ENCODE measurements around the gene OLFML2A. TPM values are rescaled to one million over a fixed set of nuclear protein-coding genes. Genes with fewer than 3 reads are reported as not detected.

OLFML2A gene
- total RNA-seq, 1 donor from 2014 or later: 148 TPM

- no peak overlapping the region for H3K4me3 Mint-ChIP-seq (ENCODE audit: unreplicated experiment)
- TF ChIP-seq EZH2 (IDR thresholded peaks at IDR 0.05; ENCODE audit: insufficient read depth, low read length) (no peak), CTCF (IDR thresholded peaks at IDR 0.05; ENCODE audit: insufficient read depth, low read depth, low read length) (peak; percentile 44)
- H3K27me3 ChIP-seq (ENCODE audit: insufficient read depth, low read length): no peaks in the 10 kb centered on the region
- H4K20me1 ChIP-seq (ENCODE audit: insufficient read depth, low read length): no peaks in the 10 kb centered on the region
- no peak for DNase-seq (ENCODE audit: low read depth)
- no peaks in the 10 kb centered on the region for H3K9me3 Mint-ChIP-seq (ENCODE audit: unreplicated experiment)
- no peaks in the 10 kb centered on the region for H3K79me2 ChIP-seq (ENCODE audit: insufficient read depth, low read length)
- no peak overlapping the region for H3K27ac Mint-ChIP-seq (ENCODE audit: unreplicated experiment)
- H3K27ac ChIP-seq (ENCODE audit: low read depth, low read length): no peak overlapping the region
- H3K4me2 ChIP-seq (ENCODE audit: low read length): no peak overlapping the region
- H3K4me3 ChIP-seq (ENCODE audit: insufficient read depth, low read depth, low read length): no peak overlapping the region
- no peak for FAIRE-seq
- peaks cover 8% of the 10 kb centered on the region for H3K4me1 Mint-ChIP-seq (ENCODE audit: low read depth, unreplicated experiment)
- H3K9ac ChIP-seq (ENCODE audit: low read length): no peak overlapping the region
- no peak overlapping the region for H2AFZ ChIP-seq (ENCODE audit: low read depth, low read length)
- peaks cover 13% of the 10 kb centered on the region for H3K4me1 ChIP-seq (ENCODE audit: insufficient read depth, low read length)
- H3K36me3 Mint-ChIP-seq (ENCODE audit: low read depth, unreplicated experiment): no peaks in the 10 kb centered on the region
- no peaks in the 10 kb centered on the region for H3K9me3 ChIP-seq (ENCODE audit: insufficient read depth, low read depth, low read length)
- H3K36me3 ChIP-seq (ENCODE audit: insufficient read depth, low read length): no peaks in the 10 kb centered on the region
- H3K27me3 Mint-ChIP-seq (ENCODE audit: low read depth, unreplicated experiment): no peaks in the 10 kb centered on the region
Observed at GRCh38 chr9:124839612-124840299, 62.8 kb downstream of the OLFML2A start.

GRCh38 chr9:124840300-124840833, 63.4 kb downstream of the OLFML2A start:
- Histone ChIP-seq H3K4me1 (ENCODE audit: insufficient read depth, low read length) (peaks cover 7% of the 10 kb centered on the region), H3K27ac (ENCODE audit: low read depth, low read length) (no peak overlapping the region), H3K4me3 (ENCODE audit: insufficient read depth, low read depth, low read length) (no peak overlapping the region), H3K27me3 (ENCODE audit: insufficient read depth, low read length) (no peaks in the 10 kb centered on the region), H4K20me1 (ENCODE audit: insufficient read depth, low read length) (no peaks in the 10 kb centered on the region), H3K9ac (ENCODE audit: low read length) (no peak overlapping the region), H3K36me3 (ENCODE audit: insufficient read depth, low read length) (no peaks in the 10 kb centered on the region), H2AFZ (ENCODE audit: low read depth, low read length) (no peak overlapping the region), H3K9me3 (ENCODE audit: insufficient read depth, low read depth, low read length) (no peaks in the 10 kb centered on the region), H3K79me2 (ENCODE audit: insufficient read depth, low read length) (no peaks in the 10 kb centered on the region), H3K4me2 (ENCODE audit: low read length) (no peak overlapping the region)
- Mint-ChIP-seq H3K27ac (ENCODE audit: unreplicated experiment) (no peak overlapping the region), H3K9me3 (ENCODE audit: unreplicated experiment) (no peaks in the 10 kb centered on the region), H3K4me1 (ENCODE audit: low read depth, unreplicated experiment) (peaks cover 2% of the 10 kb centered on the region), H3K27me3 (ENCODE audit: low read depth, unreplicated experiment) (no peaks in the 10 kb centered on the region), H3K4me3 (ENCODE audit: unreplicated experiment) (no peak overlapping the region), H3K36me3 (ENCODE audit: low read depth, unreplicated experiment) (no peaks in the 10 kb centered on the region)
- no peak for DNase-seq (ENCODE audit: low read depth)
- TF ChIP-seq CTCF (IDR thresholded peaks at IDR 0.05; ENCODE audit: insufficient read depth, low read depth, low read length): peak; percentile 36
- TF ChIP-seq EZH2 (IDR thresholded peaks at IDR 0.05; ENCODE audit: insufficient read depth, low read length): no peak
- FAIRE-seq: no peak
